Thyroid gland (tissue), 4 donors: Measurements from ENCODE around the gene MLXIPL. TPM values are rescaled to one million over a fixed set of nuclear protein-coding genes. Genes with fewer than 3 reads are reported as not detected.
A peak's percentile ranks its signal among the peaks of the same experiment; 100 is the strongest.

Source experiments
- DNase-seq, 2 donors: peaks; one replicate each; pipeline ENCODE4 v3.0.0-alpha.2; 2019
- H3K27ac ChIP-seq, 3 donors: fragments of 200-600 bp; sonication (generic); 1 replicate in 2 of 3; 2 replicates in 1 of 3; pipeline ENCODE4 v1.5.1; 2016 to 2019; ENCODE audit warnings: mild to moderate bottlenecking in 1 of 3, moderate library complexity in 1 of 3
- H3K27me3 ChIP-seq: fragments of 200-600 bp; sonication (generic); one replicate; pipeline ENCODE4 v1.5.1; 2019
- H3K36me3 ChIP-seq, 2 donors: fragments of 200-600 bp; sonication (generic); one replicate each; pipeline ENCODE4 v1.5.1; 2016 to 2019
- H3K4me1 ChIP-seq, 2 donors: fragments of 200-600 bp; sonication (generic); one replicate each; pipeline ENCODE4 v1.5.1; 2017 to 2019
- H3K4me3 ChIP-seq, 3 donors: fragments of 200-600 bp; sonication (generic); replicated peaks in 1 of 3; 1 replicate in 2 of 3; 2 replicates in 1 of 3; pipeline ENCODE4 v1.5.1; 2016; ENCODE audit warnings: mild to moderate bottlenecking in 1 of 3
- H3K9me3 ChIP-seq: fragments of 200-600 bp; sonication (generic); one replicate; pipeline ENCODE4 v1.5.1; 2017
- CTCF ChIP-seq, 6 experiments: fragments of 200-600 bp in 3 of 6; fragments of 450-650 bp in 3 of 6; sonication (generic) in 3 of 6; IDR thresholded peaks; one replicate each; pipeline ENCODE4 v1.5.1; 2016 to 2019; ENCODE audit warnings: antibody characterized with exemption in 6 of 6, mild to moderate bottlenecking in 2 of 6, inconsistent platforms in 1 of 6, moderate library complexity in 1 of 6
- POLR2A ChIP-seq, 2 donors: fragments of 450-650 bp; IDR thresholded peaks; one replicate each; pipeline ENCODE4 v1.6.1; 2017; ENCODE audit warnings: antibody characterized with exemption in 2 of 2, mild to moderate bottlenecking in 2 of 2, moderate library complexity in 1 of 2
- WGBS, 2 donors: methylation state at CpG; one replicate each; pipeline ENCODE4 v1.1.5; 2017; 5-methylcytosine and 5-hydroxymethylcytosine counted together
- intact Hi-C: fragments of 100-400 bp; cut with DNase I; formaldehyde crosslinking; loops from one replicate; pipeline ENCODE4 v1.15.1; 2023
- total RNA-seq, 4 donors: library from RNA; depleted of rRNA; stranded (reverse); fragments of >200 nt; gene quantifications; one replicate each; pipeline ENCODE4 v1.2.3, GENCODE V29; 2016

MLXIPL gene
- total RNA-seq, 4 donors from 2014 or later, result 3.7 to 39.5 (median 8.7) TPM

DNA sequence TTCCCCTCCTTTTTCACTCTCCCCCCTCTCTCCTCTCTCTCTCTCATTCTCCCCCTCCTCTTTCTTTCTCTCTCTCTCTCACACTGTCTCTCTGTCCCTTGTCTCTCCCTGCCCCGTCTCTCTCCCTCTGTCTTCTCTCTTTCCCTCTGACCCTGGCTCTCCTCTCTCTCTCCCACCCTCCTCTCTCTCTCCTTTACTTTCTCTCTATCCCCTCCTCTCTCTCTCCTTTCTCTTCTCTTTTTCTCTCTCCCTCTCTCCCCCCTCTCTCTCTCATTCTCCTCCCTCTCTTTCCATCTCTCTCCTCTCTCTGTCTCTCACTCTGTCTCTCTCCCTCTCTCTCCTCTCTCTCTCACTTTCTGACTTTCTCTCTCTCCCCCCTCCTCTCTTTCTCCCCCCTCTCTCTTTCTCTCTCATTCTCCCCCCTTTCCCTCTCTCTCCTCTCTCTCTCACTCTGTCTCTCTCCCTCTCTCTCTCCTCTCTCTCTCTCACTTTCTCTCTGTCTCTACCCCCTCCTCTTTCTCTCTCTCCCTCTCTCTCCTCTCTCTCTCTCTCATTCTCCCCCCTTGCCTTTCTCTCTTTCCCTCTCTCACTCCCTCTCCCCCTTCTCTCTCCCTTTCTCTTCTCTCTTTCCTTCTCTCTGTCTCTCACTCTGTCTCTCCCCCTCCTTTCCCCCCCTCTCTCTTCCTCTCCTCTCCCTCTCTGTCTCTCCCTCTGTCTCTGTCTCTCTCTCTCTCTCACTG, 24.4 kb upstream of the MLXIPL start:
- Histone ChIP-seq H3K36me3 (no peaks in the 10 kb centered on the region), H3K27me3 (no peaks in the 10 kb centered on the region), H3K27ac (no peak overlapping the region), H3K4me1 (peaks cover 5 to 8% of the 10 kb centered on the region in 2 donors), H3K4me3 (no peak overlapping the region), H3K9me3 (no peaks in the 10 kb centered on the region)
- TF ChIP-seq POLR2A (IDR thresholded peaks at IDR 0.05), result no peak
- TF ChIP-seq CTCF (IDR thresholded peaks at IDR 0.05), result no peak
- DNase-seq, result no peak
- intact Hi-C loops, result no loop called here
- WGBS, 2 donors, result 47 to 55% methylated on average over 1 of the region's 1 CpG

- TF ChIP-seq POLR2A (IDR thresholded peaks at IDR 0.05) (no peak), CTCF (IDR thresholded peaks at IDR 0.05) (peak in 1 of 6 experiments; percentile 27)
- H3K36me3 ChIP-seq, result no peaks in the 10 kb centered on the region
- H3K9me3 ChIP-seq, result no peaks in the 10 kb centered on the region
- intact Hi-C loops, result no loop called here
- peak; percentile 30 to 41 for DNase-seq
- H3K27ac ChIP-seq, result no peak overlapping the region
- H3K27me3 ChIP-seq, result no peaks in the 10 kb centered on the region
- peaks cover 5 to 8% of the 10 kb centered on the region in 2 donors for H3K4me1 ChIP-seq
- peak overlapping the region in 1 of 3 donors; percentile 29 for H3K4me3 ChIP-seq
- 2% methylated on average over 17 to 22 of the region's 62 CpGs for WGBS, 2 donors
Measured at GRCh38 chr7:73647725-73648592, 23.6 kb upstream of the MLXIPL start.

GRCh38 chr7:73646785-73647724, 22.7 kb upstream of the MLXIPL start:
- DNase-seq, result no peak
- no peak for TF ChIP-seq POLR2A (IDR thresholded peaks at IDR 0.05)
- TF ChIP-seq CTCF (IDR thresholded peaks at IDR 0.05), result no peak
- Histone ChIP-seq H3K4me1 (peaks cover 5 to 8% of the 10 kb centered on the region in 2 donors), H3K4me3 (no peak overlapping the region), H3K9me3 (no peaks in the 10 kb centered on the region), H3K36me3 (no peaks in the 10 kb centered on the region), H3K27ac (no peak overlapping the region), H3K27me3 (no peaks in the 10 kb centered on the region)
- 79 to 83% methylated on average over 7 to 9 of the region's 16 CpGs for WGBS, 2 donors
- intact Hi-C loops, result no loop called here

DNA sequence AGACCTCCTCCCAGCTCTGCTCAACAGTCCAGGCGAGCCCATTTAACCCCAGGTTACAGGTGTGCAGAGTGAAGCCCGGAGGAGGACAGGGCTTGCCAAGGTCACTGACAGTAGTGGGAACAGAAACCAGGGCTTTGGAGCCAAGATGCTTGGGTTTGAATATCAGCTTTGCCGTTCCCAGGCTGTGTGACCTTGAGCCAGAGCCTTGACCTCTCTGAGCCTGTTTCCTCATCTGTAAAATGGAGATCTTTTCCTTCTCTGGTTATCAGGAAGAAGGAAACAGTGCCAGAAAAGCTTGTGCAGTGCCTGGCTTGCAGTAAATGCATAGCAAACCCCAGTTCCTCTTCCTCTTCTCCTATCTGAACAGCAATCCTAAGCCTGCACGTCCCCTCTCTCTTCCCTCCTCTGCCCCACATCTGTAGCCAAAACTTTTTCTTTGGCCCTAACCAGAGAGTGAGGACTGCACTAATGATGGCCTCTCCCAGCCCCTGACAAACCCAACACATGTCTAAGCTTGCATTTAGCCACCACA, 21.4 kb upstream of the MLXIPL start:
- no peaks in the 10 kb centered on the region for H3K9me3 ChIP-seq
- no peak for DNase-seq
- TF ChIP-seq CTCF (IDR thresholded peaks at IDR 0.05), result no peak
- TF ChIP-seq POLR2A (IDR thresholded peaks at IDR 0.05), result no peak
- H3K4me1 ChIP-seq, result peaks cover 5 to 8% of the 10 kb centered on the region in 2 donors
- intact Hi-C loops, result no loop called here
- H3K36me3 ChIP-seq, result no peaks in the 10 kb centered on the region
- 74 to 76% methylated on average over 4 of the region's 4 CpGs for WGBS, 2 donors
- no peaks in the 10 kb centered on the region for H3K27me3 ChIP-seq
- no peak overlapping the region for H3K4me3 ChIP-seq
- no peak overlapping the region for H3K27ac ChIP-seq
